GM23338 (cell line): ENCODE data around the gene WNT7A.

Experiments used
- POLR2AphosphoS5 ChIP-seq: IDR thresholded peaks from 2 replicates; pipeline ENCODE4 v1.6.1; 2016; ENCODE audit warnings: antibody characterized with exemption, low read depth
- TF ChIP-seq, protein P1 (sequence below): IDR thresholded peaks from 2 replicates; pipeline ENCODE4 v1.6.1; 2016; ENCODE audit warnings: antibody characterized with exemption

DNA sequence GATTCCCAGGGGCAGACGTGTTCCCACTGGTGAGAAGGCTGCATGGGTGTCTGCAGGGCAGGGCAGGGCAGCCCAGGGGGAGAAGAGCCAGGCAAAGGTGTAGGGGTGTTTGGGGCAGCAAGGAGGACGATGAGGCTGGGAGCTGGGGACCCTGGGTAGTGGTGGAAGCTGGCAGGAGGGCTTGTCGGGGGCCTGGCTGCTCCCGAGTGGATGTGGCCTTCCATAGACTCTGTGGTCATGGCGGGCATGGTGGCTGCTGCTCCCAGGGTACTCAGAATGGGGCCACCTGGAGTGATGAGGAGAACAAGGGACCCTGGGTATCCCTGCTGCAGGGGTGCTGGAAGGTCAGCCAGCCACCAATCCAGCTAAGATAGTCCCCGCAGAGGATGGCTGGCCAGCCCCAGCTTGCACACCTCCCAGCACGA, 107.5 kb downstream of the WNT7A start:
- no peak for TF ChIP-seq POLR2AphosphoS5
- TF ChIP-seq, protein P1, sequence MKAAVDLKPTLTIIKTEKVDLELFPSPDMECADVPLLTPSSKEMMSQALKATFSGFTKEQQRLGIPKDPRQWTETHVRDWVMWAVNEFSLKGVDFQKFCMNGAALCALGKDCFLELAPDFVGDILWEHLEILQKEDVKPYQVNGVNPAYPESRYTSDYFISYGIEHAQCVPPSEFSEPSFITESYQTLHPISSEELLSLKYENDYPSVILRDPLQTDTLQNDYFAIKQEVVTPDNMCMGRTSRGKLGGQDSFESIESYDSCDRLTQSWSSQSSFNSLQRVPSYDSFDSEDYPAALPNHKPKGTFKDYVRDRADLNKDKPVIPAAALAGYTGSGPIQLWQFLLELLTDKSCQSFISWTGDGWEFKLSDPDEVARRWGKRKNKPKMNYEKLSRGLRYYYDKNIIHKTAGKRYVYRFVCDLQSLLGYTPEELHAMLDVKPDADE, result no peak
